Measurements from ENCODE around the gene GNL2.
"Not testable (repeated sequence)": the region's sequence is repeated elsewhere in the genome, so short reads cannot be mapped to it uniquely, and the experiment has no call there.

The GNL2 gene

GRCh38 chr1:37559957-37560379 lies 35.8 kb downstream of the GNL2 start:
- not testable (repeated sequence) for DNase-seq (ENCODE audit: low read depth in 2 of 2)

DNA sequence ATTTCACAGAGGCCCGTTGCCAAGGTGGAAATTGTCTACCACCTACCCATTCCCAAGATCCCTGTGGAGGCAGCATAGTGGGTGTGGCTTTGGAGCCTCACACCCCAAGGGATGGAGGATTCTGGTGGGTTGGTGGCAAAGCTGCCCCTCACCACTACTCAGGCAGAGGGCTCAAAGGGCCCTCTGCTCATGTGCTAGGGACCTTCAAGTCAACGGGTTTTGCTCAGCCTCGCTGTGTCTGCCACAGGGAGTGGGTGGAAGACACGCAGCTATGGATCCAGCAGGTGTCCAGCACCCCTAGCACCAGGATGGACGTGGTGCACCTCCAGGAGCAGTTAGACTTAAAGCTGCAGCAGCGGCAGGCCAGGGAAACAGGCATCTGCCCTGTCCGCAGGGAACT lies 36.7 kb downstream of the GNL2 start:
- DNase-seq (ENCODE audit: low read depth in 2 of 2) = no peak

DNA sequence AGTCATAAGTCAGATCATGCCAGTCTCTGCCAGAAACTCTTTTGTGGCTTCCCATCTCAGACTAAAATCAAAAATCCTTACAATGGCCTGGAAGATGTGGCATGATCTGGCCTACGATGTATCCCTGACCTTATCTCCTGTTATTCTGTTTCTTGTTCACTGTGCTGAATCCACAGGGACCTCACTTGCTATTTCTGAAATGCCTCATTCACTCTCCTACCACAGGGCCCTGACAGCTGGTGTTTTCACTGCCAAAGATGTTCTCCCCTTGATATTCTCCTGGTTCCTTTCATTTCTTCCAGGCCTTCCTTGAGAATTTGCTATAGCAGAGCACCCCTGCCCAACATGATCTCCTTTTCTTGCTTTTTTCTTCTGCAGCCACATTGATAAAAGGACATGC lies 37.3 kb downstream of the GNL2 start:
- no peak for DNase-seq (ENCODE audit: low read depth in 2 of 2)

- no peak for DNase-seq (ENCODE audit: low read depth in 2 of 2)
Observed at GRCh38 chr1:37557402-37557801, 38.3 kb downstream of the GNL2 start.

GRCh38 chr1:37556712-37557196 lies 39.0 kb downstream of the GNL2 start, which contains the start of gene DNALI1:
Gene DNALI1, plus strand, starts transcription at chr1:37556940. Its CDS starts 55 bp downstream, at chr1:37556995.
- DNase-seq (ENCODE audit: low read depth in 2 of 2) = no peak

DNA sequence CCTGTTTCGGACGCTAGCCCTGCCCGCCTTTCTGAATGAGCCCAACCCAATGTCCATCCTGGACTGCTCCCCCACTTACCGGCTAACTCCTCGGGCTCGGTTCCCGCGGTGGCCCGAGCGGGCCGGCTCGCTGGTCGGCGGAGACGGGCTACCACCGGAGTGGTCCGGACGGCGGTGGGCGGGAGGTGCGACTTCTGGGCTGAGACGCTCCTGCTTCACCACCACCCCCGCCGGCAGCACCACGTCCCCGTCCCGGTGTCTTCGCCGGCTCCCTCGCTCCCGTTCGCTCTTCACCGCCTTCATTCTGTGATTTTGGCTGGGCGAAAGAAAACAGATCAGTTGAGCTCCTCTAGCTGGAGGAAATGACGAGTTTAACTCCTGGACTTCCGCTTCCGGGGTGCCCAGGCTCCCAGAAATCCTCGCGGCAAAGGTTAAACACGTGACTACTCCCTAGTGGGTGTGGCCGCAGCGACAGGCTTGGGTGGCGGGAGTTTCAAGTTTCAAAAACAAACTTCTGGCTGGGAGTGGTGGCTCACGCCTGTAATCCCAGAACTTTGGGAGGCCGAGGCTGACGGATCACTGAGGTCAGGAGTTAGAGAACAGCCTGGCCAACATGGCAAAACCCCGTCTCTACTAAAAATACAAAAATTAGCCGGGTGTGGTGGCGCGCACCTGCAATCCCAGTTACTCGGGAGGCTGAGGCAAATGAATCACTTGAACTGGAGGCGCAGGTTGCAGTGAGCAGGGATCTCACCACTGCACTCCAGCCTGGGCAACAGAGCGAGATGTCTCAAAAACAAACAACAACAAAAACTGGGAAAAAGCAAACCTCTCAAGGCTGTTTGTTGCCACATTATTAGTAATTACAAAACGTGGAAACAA lies 41.6 kb downstream of the GNL2 start, which contains the start of gene SNIP1:
Gene SNIP1, minus strand, starts transcription at position 367 of the 882 bp plus-strand sequence. Its CDS starts 64 bp downstream, at position 303.
- peak; percentile 75 to 89 for DNase-seq (ENCODE audit: low read depth in 2 of 2)

- no peak for DNase-seq (ENCODE audit: low read depth in 2 of 2)
Observed at GRCh38 chr1:37553598-37553926, 42.2 kb downstream of the GNL2 start.

- DNase-seq (ENCODE audit: low read depth in 2 of 2) = no peak
Observed at GRCh38 chr1:37549341-37549740, 46.4 kb downstream of the GNL2 start.

GRCh38 chr1:37545019-37545418 lies 50.7 kb downstream of the GNL2 start:
- DNase-seq (ENCODE audit: low read depth in 2 of 2) = no peak

- DNase-seq (ENCODE audit: low read depth in 2 of 2) = no peak
Observed at GRCh38 chr1:37544530-37544929, 51.2 kb downstream of the GNL2 start.

- DNase-seq (ENCODE audit: low read depth in 2 of 2) = no peak
Observed at GRCh38 chr1:37540036-37540785, 55.5 kb downstream of the GNL2 start.

DNA sequence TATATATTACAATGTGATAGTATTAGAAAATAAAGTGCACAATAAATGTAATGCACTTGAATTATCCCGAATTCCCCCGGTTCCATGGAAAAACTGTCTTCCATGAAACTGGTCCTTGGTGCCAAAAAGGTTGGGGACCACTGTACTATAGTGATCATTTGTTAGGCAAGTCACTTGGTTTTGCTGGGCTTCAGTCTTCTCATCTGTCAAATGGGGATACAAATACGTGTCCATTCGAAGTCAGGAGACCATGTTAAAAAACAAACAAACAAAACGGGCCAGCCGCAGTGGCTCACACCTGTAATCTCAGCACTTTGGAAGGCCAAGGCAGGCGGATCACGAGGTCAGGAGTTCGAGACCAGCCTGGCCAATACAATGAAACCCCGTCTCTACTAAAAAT lies 56.6 kb downstream of the GNL2 start:
- DNase-seq (ENCODE audit: low read depth in 2 of 2) = not testable (repeated sequence)

- DNase-seq (ENCODE audit: low read depth in 2 of 2) = no peak
Observed at GRCh38 chr1:37537378-37537777, 58.4 kb downstream of the GNL2 start.

DNA sequence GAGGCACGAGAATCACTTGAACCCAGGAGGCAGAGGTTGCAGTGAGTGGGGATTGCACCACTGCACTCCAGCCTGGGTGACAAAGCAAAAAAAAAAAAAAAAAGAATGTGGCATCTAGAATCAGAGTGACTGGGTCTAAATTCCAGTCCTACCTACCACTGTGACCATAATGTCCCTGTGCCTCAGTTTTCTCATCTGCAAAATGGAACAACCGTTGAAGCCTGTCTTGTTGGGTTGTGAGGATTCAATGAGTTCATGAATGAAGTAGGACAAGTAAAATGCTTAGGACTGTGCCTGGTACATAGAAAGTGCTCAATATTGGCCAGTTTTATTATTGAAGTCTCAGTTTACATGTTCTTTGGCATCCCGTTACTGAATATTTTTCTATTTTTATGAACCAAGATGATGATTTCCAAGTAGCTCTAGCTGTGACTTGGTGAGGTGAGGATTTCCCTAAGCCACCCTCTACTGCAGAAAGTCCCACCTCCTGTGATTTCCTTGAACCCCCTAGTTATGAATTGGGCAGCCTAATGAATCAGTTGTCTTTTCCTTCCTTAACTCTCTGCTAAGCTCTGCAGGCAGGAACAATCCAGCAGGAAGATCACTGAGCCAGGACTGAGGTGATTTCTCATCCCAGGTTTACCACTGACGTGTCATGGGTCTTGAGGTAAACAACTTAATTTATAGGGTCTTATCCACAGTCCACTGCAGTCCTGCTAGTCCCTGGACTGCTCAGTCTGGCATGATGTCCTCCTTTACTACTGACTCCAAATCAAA lies 62.2 kb downstream of the GNL2 start:
- DNase-seq (ENCODE audit: low read depth in 2 of 2) = no peak

DNA sequence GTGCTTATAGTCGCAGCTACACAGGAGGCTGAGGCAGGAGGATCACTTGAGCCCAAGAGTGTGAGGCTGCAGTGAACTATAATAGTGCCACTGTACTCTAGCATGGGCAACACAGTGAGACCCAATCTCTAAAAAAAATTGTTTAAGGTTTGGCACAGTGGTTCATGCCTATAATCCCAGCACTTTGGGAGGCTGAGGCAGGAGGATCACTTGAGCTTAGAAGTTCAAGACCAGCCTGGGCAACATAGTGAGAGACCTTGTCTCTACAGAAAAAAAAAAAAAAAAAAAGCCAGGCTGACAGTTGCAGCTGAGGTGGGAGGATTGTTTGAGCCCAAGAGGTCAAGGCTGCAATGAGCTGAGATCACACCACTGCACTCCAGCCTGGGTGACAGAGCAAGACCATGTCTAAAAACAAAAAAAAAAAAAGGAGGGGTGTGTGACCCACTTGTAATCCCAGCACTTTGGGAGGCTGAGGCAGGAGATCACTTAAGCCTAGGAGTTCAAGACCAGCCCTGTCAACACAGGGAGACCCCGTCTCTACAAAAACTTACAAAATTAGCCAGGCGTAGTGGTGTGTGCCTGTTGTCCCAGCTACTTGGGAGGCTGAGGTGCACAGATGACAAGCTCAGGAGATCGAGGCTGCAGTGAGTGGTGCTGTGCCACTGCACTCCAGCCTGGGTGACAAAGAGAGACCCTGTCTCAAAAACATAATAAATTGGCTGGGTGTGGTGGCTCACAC lies 63.1 kb downstream of the GNL2 start:
- not testable (repeated sequence) for DNase-seq (ENCODE audit: low read depth in 2 of 2)

- DNase-seq (ENCODE audit: low read depth in 2 of 2) = not testable (repeated sequence)
Observed at GRCh38 chr1:37529888-37530287, 65.8 kb downstream of the GNL2 start.

GRCh38 chr1:37519613-37520012 lies 76.1 kb downstream of the GNL2 start:
- no peak for DNase-seq (ENCODE audit: low read depth in 2 of 2)

GRCh38 chr1:37518929-37519328 lies 76.8 kb downstream of the GNL2 start:
- not testable (repeated sequence) for DNase-seq (ENCODE audit: low read depth in 2 of 2)

DNA sequence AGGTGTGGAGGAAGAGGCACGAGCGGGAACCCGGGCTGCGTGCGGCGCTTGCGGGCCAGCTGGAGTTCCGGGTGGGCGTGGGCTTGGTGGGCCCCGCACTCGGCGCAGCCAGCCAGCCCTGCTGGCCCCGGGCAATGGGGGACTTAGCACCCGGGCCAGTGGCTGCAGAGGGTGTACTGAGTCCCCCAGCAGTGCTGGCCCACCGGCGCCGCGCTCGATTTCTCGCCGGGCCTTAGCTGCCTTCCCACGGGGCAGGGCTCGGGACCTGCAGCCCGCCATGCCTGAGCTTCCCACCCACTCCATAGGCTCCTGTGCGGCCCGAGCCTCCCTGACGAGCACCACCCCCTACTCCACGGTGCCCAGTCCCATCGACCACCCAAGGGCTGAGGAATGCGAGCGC lies 77.5 kb downstream of the GNL2 start:
- not testable (repeated sequence) for DNase-seq (ENCODE audit: low read depth in 2 of 2)

GRCh38 chr1:37517569-37517968 lies 78.2 kb downstream of the GNL2 start:
- no peak for DNase-seq (ENCODE audit: low read depth in 2 of 2)
